Midbrain (tissue), 1 donor: ENCODE data around the gene CHST8.

Experiments used
- DNase-seq: peaks from one replicate; lab custom pipeline; 2025; lab: John Stamatoyannopoulos, UW

Gene CHST8

DNA sequence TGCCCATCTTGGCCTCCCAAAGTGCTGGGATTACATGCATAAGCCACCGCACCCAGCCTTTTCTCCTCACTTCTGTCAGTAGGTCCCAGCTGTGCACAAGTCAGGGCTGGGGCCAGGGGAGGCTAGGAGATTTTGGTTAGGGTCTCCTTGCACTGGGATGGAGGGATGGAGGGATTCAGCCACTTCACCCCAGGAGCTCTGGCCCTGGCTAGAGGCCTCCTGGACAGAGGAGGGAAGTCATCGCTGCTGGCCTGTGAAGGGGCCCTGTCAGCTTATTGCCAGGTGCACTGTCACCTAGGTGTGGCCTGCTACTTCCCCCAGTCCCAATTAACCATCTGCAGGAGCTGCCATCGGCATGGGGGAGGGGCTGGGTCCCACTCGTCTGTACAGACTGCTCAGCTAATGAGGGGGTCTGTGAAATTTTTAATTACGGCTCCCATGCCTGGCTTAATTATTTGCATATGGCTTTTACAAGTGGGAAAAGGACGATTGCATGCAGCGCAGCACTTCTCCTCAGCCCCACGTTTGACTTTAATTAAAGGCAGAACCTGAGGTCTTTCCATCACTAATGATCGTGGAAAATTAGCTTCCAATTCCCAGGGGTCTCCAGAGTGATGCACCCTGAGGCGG is 52.4 kb downstream of the CHST8 start:
- no peak for DNase-seq

DNA sequence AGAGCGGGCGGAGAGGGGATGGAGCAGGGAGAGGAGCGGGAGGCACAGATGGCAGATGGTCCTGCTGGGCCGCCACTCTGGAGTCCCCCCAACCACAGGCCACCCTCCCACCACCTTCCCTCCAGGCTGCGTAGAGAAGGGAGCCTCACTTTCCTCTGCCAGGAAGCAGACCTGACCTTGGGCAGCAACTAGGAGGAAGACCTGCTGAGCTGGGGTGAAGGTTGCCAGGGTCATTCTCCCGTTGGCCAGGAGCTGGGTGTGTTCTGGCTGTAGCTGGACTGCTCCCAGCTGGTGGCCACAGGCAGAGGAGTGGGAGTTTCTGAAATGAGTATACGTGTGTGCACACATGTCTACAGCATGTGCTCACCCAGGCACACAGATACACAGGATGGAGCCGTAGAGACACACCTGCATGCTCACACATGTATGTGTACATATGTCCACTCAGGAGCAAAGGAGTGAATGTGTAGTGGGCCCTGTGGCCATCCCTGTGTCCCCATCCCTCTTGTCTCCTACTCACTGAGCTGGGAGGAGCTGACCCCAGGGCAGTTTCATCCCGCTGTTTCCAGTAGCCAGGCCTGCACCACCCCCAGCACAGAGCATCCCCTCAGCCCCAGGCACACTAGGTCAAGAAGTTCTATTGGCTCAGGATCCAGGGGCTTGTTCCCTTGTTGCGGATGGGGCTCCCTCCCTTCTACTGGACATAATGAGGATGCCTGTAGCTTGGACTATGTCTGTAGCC is 53.0 kb downstream of the CHST8 start:
- no peak for DNase-seq

DNA sequence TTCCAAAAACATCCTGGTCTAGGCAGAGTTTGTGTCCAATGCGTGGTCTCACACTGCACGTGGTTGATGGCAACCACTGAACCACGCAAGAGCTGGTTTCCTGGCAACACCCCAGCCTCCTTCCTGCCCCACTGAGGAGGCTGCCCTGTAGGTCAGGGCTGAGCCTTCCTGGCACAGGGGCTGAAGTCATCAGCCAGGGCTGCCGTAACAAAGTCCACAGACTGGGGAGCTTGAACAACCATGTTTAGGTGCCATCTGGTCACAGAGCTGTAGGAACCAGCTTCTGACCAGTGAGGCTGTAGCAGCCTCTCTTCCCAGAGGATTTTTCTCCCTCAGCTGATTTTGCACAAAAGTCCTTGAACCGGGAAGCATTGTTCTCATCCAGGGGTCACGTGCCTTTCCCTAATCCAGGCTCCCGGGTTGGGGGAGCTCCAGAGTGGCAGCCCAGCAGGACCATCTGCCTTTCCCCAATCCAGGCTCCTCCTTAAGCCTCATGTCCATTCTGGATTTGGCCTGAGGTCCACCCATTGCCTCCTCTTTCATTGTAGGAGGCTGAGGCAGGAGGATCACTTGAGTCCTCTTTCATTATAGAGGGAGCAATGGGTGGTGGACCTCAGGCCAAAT is 53.9 kb downstream of the CHST8 start:
- no peak for DNase-seq

DNA sequence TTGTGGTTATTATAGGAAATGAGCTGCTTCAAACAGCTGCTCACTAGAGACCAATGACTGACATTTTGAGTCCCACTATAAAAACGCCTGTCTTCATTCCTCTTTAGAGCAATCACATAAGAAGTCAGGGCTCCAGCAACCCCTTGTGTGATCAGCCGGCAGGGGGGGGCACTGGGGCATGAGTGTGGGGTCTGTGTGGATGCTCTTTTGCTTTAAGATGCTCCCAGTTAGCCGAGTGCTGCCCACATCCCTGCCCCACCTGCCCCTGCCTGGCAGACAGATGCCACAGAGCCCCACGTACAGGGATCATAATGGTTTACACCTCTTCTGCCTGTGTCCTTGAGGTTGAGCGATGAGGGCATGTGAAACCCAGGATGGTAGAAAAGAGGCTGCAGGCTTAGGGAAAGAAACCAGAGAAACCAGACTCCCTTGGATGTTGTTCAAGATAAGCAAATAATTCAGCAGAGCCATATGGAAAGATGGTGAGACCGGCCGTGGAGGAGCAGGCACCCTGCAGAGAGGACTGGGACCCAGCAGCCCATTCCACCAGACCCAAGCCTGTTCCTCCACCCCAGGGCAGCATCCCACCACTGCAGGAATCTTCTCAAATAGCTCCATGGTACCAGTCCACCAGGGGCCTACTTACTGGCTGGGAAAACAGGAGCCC is 55.4 kb downstream of the CHST8 start:
- DNase-seq: no peak

DNA sequence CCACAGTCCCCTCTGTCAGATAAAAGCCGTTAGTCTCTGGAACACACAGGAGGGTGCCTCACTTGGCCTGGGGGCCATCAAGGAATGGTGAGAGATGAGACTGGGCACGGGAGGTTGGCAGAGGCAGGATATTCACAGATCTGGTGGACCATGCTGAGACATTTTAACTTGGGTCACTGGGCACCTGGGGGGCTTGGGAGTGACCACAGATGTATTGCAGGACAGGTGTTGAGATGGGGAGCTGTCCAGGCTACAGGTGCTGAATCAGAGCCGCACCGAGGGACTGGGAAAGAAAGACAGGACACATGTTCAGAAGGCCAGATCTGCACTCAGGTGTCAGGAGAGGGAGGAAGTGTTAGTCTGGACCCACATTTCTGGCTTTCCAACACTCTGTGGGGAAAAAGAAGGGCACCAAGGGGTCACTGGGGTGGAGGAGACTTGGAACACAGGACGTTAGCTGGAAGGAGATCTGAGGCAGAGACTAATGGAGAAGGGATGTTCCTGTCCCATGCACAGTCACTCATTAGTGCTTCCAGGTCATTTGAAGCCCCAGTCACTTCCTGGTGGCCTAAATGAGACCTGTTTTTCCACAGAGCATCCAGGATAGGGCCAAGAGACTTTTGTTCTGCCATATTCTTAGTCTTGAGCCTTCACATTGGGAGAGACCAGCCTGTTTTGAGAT is 56.1 kb downstream of the CHST8 start:
- DNase-seq: no peak

DNA sequence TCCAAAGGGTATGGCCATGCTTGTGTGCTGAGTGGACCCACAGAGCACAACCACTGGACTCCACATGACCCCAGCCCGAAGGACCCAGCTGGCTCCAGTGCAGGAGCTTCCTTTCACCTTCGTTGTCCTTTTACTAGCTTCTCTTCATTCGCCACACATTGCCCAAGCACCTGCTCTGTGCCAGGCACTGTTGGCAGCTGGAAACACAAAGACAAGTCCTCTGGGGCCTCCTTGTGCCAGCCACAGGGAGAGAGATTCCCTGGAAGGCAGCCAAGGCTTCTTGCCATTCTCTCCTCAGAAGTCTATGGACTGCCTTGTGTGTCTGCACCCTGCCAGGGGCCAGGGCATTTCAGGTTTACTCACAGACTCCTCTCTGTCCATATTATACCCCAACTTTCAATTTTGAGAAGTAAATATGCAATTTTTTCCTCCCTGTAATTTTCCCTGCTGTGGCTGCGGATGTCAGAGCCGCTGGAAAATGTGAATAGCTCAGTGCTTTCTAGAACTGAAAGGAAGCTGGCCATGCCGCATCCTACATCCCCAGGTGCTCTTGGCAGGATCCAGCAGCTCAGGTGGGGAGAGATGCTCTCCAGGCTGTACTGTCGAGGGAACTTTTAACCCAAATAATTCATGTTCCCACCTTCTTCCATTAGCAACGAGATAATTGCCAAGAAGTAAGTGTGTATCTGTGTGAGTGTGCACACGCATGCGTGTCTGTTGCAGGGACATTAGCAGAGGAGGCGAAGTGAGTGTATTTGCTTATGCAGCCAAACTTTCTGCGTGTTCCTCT is 57.2 kb downstream of the CHST8 start:
- peak; percentile 65 for DNase-seq

DNA sequence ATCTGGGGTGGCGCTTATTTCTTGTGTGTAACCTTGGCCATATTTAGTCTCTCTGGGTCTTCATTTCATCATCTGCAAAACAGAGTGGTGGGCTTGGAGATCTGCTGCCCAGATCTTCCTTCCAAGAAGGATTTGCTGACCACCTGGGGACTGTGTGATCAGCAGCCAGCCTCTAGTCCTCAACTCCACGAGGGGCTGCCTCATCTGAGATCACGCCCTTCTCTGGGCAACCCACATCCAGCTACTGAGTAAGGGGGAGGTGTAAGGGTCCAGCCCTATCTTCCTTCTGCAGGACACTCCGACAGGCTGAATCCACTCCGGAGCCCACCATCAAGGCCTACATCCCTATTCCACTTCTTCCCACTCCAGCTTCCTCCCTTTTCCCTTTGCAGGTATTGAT is 57.9 kb downstream of the CHST8 start:
- no peak for DNase-seq

DNA sequence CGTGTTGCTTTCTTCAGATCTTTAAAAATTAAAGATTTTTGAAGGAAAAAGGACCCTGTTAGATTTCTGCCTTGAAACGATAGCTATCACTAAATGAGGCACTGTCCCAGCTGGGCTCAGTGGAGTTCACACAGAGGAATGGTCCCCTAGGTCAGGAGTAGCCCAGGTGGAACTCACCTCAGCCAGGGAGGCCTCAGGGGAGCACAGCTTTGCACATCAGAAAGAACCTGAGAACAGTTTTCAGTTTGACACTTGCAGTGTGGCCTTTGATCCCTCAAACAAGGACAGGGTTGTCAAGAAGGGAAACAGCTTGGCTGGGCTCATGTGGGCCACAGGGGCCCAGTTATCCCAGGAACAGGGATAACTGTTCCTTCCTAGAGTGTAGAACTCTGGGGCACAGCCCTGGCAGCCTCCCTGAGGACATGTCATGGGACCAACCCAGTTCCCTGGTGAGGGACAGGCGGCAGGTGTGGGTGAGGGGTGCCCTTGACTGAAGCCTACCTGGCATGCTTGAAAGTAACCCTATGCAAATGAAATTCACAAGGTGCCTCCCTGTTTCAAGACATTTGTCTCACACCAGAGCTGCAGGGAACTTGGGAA is 59.4 kb downstream of the CHST8 start:
- DNase-seq: no peak

DNA sequence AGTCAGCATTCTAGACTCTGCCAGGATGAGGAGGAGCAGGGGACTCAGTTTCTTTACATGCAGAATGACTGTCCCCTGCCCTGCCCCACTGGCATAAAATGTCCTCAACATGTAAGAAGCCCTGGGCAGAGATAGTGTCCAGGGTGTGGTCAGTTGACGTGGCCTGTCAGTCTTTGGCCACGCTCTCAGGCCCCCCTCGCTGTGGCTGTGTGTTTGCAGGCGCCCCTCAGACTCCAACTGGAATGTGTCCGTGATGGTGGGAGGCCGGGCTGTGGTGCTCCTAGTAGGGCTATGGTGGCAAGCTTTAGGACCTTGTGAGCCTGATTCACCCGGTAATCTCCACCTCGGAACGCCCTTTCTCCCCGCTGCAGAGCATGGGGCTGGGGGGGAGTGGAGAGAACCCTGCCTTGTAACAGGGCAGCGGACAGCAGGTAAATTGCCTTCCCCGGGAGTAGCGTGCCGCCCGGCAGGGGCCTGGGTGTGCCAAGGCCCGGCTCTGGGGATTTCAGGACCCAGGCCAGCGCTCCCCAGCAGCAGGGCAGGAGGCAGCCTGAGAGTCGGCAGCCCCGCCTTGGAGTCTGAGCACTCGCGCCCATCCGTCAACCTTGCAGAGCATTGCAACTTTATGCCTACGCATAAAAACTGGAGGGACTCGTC is 62.3 kb downstream of the CHST8 start:
- no peak for DNase-seq

DNA sequence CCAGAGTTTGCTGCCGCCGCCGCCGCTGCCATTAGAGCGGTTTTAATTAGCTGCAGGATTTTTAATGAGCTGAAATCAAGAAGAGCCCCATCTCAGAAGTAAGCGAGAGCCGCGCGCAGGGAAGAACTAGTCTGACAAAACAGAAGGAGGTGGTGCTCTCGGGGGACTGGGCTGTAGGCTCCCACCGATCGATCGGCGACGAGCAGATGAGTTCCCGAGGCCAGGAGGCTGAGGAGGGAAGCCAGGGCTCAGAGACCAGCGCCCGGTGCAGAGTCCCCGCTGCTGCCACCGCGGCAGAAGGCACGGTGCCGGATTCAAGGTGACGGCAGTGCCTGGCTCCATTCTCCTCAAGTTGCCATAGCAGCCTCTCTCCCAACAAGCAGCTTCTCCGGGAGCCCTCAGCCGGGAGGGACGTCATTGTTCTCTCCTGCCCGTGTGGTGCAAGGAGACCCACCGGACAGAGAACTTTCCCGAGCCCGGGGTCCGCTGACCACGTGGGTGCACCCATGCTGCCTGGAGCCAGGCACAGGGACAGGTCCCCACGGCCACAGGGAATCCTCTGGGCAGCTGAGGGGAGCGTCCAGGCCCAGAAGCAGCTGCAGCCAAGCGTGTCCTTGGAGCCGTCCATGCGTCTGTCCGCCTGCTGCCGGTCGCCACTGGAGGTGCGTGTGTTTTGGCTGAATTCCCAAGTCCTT is 62.9 kb downstream of the CHST8 start:
- no peak for DNase-seq

DNA sequence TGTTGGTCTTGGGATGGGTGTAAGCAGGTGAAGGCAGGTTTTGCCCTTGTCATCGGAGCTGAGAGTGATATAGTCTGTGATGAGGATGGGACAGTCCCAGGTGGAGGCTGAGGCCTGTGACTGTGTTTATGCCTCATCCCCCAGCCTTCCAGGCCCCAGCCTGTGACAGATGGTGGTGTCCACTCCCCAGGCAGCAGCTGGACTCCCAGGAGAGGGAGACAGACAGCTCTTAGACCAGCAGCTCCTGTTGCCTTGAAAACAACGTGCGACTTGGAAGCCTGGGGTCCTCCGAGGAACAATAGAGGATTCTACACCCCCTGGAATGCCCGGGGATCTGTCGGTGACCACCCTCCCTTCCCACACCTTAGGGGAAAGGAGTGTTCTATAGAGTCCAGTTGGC is 63.8 kb downstream of the CHST8 start:
- DNase-seq: no peak

DNA sequence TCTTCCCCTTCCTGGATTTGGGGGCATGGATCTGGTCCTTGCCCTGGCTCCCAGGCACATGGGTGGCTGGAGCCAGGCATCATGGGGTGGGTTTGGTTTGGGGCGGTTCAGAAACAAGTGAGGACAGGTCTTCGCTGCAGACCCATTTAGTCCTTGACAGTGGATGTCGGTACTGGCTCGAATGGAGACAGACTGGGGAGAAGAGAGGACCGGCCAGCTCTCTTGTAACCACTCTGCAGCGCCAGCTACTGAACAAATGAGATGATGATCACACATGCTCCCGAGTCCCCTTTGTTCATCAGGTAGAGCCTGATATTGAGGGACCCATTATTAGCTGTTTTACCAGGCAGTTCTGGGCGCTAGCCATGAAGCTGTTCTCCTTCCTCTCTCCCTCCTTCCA is 64.5 kb downstream of the CHST8 start:
- DNase-seq: no peak

DNA sequence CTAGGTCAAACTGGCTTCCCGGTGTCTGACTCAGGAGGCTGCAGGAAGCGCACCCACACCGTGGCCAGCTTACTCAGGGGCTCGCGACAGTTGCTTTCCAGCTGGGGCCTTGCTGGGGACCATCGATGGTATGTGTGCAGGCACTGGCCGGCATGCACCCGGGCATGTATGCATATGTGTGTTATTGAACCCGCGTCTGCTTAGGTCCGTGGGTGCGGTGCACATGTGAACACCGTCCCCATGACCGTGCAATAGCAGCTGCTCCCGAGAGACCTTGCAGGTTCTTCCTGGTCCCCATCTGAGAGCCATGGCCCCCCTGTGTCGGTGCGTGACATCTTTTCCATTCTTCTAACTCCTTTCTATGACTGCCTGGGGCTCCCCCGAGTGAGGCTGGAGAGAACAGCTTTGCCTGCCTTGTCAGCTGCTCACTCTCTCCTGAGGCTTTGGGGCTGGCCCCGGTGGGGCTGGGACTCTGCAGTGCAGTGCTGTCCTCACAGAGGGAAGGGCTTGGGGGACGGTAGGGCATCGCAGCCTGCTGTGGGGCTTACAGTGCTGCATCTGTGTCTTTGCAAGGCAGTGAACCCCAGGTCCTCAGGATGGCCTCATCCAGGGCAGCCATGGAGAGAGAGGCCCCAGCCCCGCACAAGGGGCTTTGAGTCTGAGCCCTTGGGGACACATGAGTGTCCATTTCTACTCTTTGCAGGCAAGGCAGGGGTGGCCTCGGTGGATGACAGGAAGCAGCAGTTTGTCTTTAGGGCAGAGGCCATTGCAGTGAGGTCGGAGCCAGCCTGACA is 65.1 kb downstream of the CHST8 start:
- DNase-seq: no peak

DNA sequence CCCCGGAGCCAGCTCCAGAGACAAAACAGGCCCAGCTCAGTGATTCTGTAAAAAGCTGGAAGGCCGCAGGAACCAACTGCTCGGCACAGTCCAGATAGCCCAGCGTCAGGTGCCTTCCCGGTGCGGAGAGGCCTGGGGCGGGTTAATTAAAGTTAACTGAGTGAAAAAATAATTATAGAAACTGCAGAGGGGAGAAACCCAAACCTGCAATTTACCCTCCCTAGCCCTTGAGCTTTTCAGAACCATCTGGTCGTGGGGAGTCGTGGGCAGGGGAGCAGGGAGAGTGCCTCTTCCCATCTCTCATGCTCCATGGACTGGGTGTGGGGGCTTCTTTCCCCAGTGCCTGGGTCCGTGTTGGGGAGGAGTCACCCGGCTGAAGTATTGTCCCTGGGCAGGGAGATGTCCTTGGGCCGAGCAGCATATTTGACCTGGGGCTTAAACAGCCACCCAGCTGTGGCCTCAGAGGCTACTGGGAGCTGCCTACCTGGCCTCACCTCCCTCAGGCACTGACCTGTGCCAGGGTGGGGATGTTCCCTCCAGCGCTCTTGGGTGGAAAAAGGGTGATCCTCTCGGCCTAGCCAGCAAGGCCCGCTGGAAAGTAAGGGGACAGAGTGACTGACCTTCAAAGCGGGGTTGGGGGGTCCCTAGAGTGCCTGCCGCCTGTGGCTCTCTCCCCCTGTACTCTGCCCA is 65.9 kb downstream of the CHST8 start:
- DNase-seq: no peak

DNA sequence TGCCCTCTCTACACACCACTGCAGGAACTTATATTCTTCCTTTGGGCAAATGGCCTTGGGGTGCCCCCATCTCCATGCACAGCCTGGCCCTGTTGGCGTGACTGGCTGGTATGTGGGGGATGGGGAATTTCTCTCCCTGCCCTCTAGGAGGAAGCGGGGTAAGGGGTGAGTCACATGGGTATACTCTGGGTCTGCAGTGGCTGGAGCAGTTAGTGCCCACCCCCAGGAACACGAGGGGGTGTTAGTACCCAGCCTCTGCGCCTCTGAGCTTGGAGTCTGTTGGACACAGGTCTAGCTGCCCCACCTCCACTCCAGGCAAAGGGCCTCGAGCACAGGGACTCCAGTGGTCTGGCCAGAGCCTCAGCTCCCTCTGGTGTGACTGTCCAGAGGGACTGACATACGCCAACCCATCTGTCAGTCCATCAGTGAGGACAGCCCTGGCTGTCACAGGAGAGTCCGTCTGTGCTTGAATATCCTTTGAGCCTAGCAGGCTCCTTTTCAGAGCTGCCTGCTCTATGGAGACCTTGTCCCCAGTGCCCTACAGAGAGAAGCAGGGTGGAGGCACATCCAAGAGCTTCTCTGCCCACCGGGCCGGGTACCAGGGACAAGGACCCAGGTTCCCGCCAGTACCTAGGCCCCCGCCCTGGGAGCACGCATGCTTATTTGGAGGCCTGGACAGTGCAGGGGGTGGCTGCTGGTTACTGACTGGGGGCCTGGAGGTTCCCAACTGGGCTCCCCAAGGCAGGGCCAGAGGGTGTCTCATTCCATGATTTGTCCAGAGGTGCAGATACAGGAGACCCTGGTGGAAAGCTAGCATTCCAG is 66.6 kb downstream of the CHST8 start:
- no peak for DNase-seq

DNA sequence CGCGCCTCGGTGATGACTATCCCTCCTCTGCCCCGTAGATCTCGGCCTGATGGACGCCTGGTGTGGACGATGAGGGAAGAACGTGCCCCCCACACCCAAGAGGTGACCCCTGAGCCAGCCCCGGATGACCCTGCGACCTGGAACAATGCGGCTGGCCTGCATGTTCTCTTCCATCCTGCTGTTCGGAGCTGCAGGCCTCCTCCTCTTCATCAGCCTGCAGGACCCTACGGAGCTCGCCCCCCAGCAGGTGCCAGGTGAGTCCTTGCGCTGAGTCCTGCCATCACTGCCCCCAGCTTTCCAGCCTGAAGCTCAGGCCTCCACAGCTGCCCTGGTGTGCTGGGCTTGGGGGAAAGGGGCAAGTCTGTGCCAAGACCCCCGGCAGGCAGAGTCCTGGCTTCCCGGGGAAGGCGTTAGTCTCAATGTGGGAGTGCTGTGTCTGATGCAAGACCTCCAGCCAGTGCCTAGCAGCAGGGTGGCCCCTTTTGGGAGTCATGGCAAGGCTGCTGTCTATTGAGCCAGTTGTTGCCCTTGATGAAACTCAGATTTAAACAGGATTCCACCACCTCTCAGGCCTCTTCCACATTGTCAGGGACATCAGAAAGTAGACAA is 67.5 kb downstream of the CHST8 start:
- no peak for DNase-seq

DNA sequence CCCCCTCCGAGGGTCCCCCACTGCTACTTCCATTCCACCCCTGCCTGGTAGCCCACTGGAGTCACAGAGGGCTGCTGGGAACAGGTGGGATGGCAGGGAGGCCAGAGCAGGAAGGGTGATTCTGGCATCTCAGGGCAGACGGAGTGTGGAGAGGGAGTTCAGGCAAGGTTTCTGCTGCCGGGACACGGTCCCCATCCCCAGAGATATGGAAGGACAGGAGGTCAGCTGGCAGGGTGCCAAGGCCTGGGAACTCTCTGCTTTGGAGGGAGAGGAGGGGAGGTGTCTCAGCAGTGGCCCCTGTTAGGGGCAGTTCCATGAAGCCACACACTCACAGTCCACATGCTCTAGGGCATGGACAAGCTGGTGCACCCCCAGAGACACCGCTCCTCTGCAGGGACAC is 68.1 kb downstream of the CHST8 start:
- DNase-seq: no peak
